ENCODE results near the gene ERLIN1.

DNA sequence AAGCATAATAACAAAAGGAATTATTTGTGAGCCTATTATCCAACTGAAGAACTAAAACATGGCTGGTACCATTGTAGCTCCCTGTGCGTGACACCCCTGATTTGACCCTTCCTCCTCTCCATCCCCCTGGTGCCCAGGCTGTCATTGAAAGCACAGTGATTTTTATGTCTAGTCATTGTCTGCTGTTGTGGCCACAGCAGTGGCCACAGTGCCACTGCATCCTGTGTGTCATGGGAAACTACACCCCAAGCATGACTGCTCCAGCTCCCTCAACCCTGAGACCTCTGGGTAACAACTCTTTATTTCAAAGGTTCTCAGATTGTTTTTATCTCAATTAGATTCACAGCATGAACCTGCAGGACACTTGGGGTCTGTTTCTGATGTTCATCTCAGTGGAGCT lies 52.0 kb downstream of the ERLIN1 start:
- no peak for TF ChIP-seq GATA3 (IDR thresholded peaks at IDR 0.05; ENCODE audit: low read depth, low read length)
- no peak for TF ChIP-seq GATA2 (IDR thresholded peaks at IDR 0.05; ENCODE audit: low read depth, low read length)
